Tibial nerve (tissue), 4 donors: ENCODE data around the gene DEFB125. TPM values are rescaled to one million over a fixed set of nuclear protein-coding genes. Genes with fewer than 3 reads are reported as not detected.
"Not testable (repeated sequence)": the region's sequence is repeated elsewhere in the genome, so short reads cannot be mapped to it uniquely, and the experiment has no call there.

Experiments
- DNase-seq, 2 donors: peaks; one replicate each; pipeline ENCODE4 v3.0.0-alpha.2; 2019; ENCODE audit warnings: low spot score in 2 of 2
- H3K27ac ChIP-seq, 4 donors: fragments of 200-600 bp; sonication (generic) in 3 of 4; one replicate each; pipeline ENCODE4 v1.5.1; 2017 to 2019; ENCODE audit warnings: mild to moderate bottlenecking in 1 of 4
- H3K27me3 ChIP-seq, 2 donors: fragments of 200-600 bp; sonication (generic) in 1 of 2; one replicate each; pipeline versions ENCODE4 v1.5.1 to v1.6.0; 2017 to 2019
- H3K36me3 ChIP-seq, 3 donors: fragments of 200-600 bp; sonication (generic); one replicate each; pipeline ENCODE4 v1.5.1; 2018 to 2019
- H3K4me1 ChIP-seq, 4 donors: fragments of 200-600 bp; sonication (generic) in 3 of 4; one replicate each; pipeline ENCODE4 v1.5.1; 2017 to 2019
- H3K4me3 ChIP-seq, 4 donors: fragments of 200-600 bp; sonication (generic) in 3 of 4; one replicate each; pipeline ENCODE4 v1.5.1; 2017 to 2019; ENCODE audit warnings: mild to moderate bottlenecking in 1 of 4, moderate library complexity in 1 of 4
- H3K9me3 ChIP-seq, 4 donors: fragments of 200-600 bp; sonication (generic) in 3 of 4; one replicate each; pipeline ENCODE4 v1.5.1; 2017 to 2019
- EP300 ChIP-seq, 2 donors: sonication (generic); formaldehyde crosslinking; IDR thresholded peaks; one replicate each; pipeline ENCODE4 v1.6.1; 2017; ENCODE audit warnings: antibody characterized with exemption in 2 of 2, mild to moderate bottlenecking in 1 of 2
- POLR2A ChIP-seq, 2 donors: fragments of 450-650 bp; IDR thresholded peaks; one replicate each; pipeline ENCODE4 v1.6.1; 2017; ENCODE audit warnings: antibody characterized with exemption in 2 of 2, mild to moderate bottlenecking in 2 of 2, moderate library complexity in 2 of 2
- WGBS, 2 donors: methylation state at CpG; one replicate each; pipeline ENCODE4 v1.1.5; 2018; 5-methylcytosine and 5-hydroxymethylcytosine counted together
- total RNA-seq, 4 donors: library from RNA; depleted of rRNA; stranded (reverse); fragments of >200 nt; gene quantifications; one replicate each; pipeline ENCODE4 v1.1.0, GENCODE V29; 2016
- TF ChIP-seq, protein P1 (sequence below), 5 experiments: fragments of 200-600 bp in 3 of 5; fragments of 450-650 bp in 2 of 5; sonication (generic) in 3 of 5; IDR thresholded peaks; one replicate each; pipeline ENCODE4 v1.5.1; 2016 to 2019; ENCODE audit warnings: antibody characterized with exemption in 5 of 5, mild to moderate bottlenecking in 3 of 5, moderate library complexity in 2 of 5

The DEFB125 gene
- total RNA-seq, 4 donors from 2014 or later, result not detected

- no peaks in the 10 kb centered on the region for H3K4me1 ChIP-seq
- H3K9me3 ChIP-seq, result peaks cover 0 to 13% (median 0%) of the 10 kb centered on the region in 4 donors
- no peak overlapping the region for H3K27ac ChIP-seq
- DNase-seq, result no peak
- TF ChIP-seq, protein P1, sequence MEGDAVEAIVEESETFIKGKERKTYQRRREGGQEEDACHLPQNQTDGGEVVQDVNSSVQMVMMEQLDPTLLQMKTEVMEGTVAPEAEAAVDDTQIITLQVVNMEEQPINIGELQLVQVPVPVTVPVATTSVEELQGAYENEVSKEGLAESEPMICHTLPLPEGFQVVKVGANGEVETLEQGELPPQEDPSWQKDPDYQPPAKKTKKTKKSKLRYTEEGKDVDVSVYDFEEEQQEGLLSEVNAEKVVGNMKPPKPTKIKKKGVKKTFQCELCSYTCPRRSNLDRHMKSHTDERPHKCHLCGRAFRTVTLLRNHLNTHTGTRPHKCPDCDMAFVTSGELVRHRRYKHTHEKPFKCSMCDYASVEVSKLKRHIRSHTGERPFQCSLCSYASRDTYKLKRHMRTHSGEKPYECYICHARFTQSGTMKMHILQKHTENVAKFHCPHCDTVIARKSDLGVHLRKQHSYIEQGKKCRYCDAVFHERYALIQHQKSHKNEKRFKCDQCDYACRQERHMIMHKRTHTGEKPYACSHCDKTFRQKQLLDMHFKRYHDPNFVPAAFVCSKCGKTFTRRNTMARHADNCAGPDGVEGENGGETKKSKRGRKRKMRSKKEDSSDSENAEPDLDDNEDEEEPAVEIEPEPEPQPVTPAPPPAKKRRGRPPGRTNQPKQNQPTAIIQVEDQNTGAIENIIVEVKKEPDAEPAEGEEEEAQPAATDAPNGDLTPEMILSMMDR (IDR thresholded peaks at IDR 0.05), result no peak
- TF ChIP-seq EP300 (IDR thresholded peaks at IDR 0.05) (no peak), POLR2A (IDR thresholded peaks at IDR 0.05) (no peak)
- H3K36me3 ChIP-seq, result no peaks in the 10 kb centered on the region
- no peak overlapping the region for H3K4me3 ChIP-seq
- H3K27me3 ChIP-seq, result no peaks in the 10 kb centered on the region
Observed at GRCh38 chr20:112396-112795, 24.9 kb downstream of the DEFB125 start.

DNA sequence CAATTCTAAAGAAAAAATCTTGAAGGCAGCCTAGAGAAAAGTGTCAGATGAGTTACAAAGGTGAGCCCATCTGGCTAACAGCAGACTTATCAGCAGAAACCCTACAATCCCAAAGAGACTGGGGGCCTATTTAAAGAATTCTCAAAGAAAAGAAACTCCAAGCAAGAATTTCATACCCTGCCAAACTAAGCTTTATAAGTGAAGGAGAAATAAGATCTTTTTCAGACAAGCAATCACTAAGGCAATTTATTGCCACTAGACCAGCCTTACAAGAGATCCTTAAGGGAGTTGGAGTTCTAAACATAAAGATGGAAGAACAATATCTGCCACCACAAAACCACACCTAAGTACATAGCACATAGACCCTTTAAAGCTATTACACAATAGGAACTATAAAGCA is 30.0 kb downstream of the DEFB125 start:
- Histone ChIP-seq H3K27me3 (no peaks in the 10 kb centered on the region), H3K4me1 (no peaks in the 10 kb centered on the region), H3K36me3 (no peaks in the 10 kb centered on the region), H3K9me3 (peaks cover 0 to 21% (median 0%) of the 10 kb centered on the region in 4 donors), H3K4me3 (no peak overlapping the region), H3K27ac (no peak overlapping the region)
- TF ChIP-seq POLR2A (IDR thresholded peaks at IDR 0.05), result no peak
- TF ChIP-seq, protein P1 (IDR thresholded peaks at IDR 0.05), result no peak
- DNase-seq, result no peak

- H3K4me1 ChIP-seq, H3K27ac ChIP-seq, H3K36me3 ChIP-seq, H3K9me3 ChIP-seq, DNase-seq, H3K27me3 ChIP-seq, H3K4me3 ChIP-seq: not testable (repeated sequence)
- WGBS, 2 donors, result 90 to 91% methylated on average over 27 to 28 of the region's 28 CpGs
Observed at GRCh38 chr20:129786-130323, 42.4 kb downstream of the DEFB125 start.

DNA sequence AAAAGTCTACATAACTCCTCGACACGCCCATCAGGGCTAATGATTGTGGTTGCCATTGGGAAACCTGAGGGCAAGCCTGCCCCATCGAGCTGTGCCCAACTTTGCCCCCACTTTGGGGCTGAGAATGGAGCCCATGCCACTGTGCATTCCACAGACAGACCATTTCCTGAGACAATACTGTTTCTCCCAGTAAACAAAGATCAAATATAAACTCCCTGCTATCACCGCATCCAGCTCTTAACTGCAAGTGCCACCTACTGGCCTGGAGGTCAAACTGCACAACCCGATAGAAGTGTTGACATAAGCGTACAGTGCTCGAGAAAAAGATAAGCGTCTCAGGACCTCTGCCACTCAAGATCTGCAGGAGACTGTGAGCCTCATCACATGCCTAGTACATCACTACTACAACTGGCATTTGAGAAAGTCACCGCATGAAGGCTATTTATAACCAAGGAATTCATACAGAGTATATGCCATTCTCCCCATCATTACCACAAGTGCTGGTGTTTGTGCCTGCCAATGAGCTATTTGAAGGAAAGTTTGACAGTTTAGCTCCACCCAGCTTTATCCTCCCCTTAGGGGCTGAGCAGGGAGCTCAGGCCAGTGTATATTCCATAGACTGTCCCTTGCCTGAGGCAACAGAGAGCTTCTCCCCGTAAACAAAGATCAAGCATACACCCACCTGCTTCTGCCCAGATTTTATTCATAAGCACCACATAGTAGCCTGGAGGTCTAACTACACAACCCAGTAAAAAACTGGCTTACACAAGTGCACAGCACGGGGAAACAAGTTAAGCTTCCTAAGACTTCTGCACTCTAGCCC is 50.4 kb downstream of the DEFB125 start:
- Histone ChIP-seq H3K4me3 (no peak overlapping the region), H3K27me3 (no peaks in the 10 kb centered on the region), H3K27ac (no peak overlapping the region), H3K36me3 (no peaks in the 10 kb centered on the region), H3K4me1 (no peaks in the 10 kb centered on the region), H3K9me3 (peaks cover 0 to 6% (median 0%) of the 10 kb centered on the region in 4 donors)
- TF ChIP-seq, protein P1 (IDR thresholded peaks at IDR 0.05), result no peak
- TF ChIP-seq POLR2A (IDR thresholded peaks at IDR 0.05), result no peak
- no peak for TF ChIP-seq EP300 (IDR thresholded peaks at IDR 0.05)
- WGBS, 2 donors, result 79 to 84% methylated on average over 11 of the region's 11 CpGs
- no peak for DNase-seq

- no peaks in the 10 kb centered on the region for H3K36me3 ChIP-seq
- H3K9me3 ChIP-seq, result peaks cover 0 to 6% (median 0%) of the 10 kb centered on the region in 4 donors
- 24 to 50% methylated on average over 1 of the region's 1 CpG for WGBS, 2 donors
- TF ChIP-seq, protein P1 (IDR thresholded peaks at IDR 0.05), result no peak
- TF ChIP-seq POLR2A (IDR thresholded peaks at IDR 0.05) (no peak), EP300 (IDR thresholded peaks at IDR 0.05) (no peak)
- no peak within 1 kb of the TSS for H3K4me3 ChIP-seq
- no peak for DNase-seq
- no peaks in the 10 kb centered on the region for H3K4me1 ChIP-seq
- no peaks in the 10 kb centered on the region for H3K27me3 ChIP-seq
- H3K27ac ChIP-seq, result no peak within 1 kb of the TSS
Observed at GRCh38 chr20:142290-142689, 54.8 kb downstream of the DEFB125 start, which contains the start of gene DEFB126. DEFB126 (plus strand) TSS chr20:142590; CDS start chr20:142629, 39 bp downstream.
